Prostate gland (tissue), 2 donors: Measurements from ENCODE around the gene SRMS.

Experiments used
- CTCF ChIP-seq, 4 experiments: fragments of 200-600 bp in 2 of 4; fragments of 450-650 bp in 2 of 4; sonication (generic) in 2 of 4; IDR thresholded peaks; 1 replicate in 3 of 4; 2 replicates in 1 of 4; pipeline ENCODE4 v1.5.1; 2016 to 2019; ENCODE audit warnings: antibody characterized with exemption in 4 of 4, mild to moderate bottlenecking in 2 of 4, moderate library complexity in 2 of 4
- POLR2AphosphoS5 ChIP-seq: sonication (generic); formaldehyde crosslinking; IDR thresholded peaks from one replicate; pipeline ENCODE4 v1.6.1; 2017; ENCODE audit warnings: antibody characterized with exemption

- no peak for TF ChIP-seq CTCF (IDR thresholded peaks at IDR 0.05)
- TF ChIP-seq POLR2AphosphoS5: no peak
These were observed 20.0 kb upstream of the SRMS start for GRCh38 chr20:63567386-63568169.
